Measurements from ENCODE around the gene APOC4. TPM values are rescaled to one million over a fixed set of nuclear protein-coding genes. Genes with fewer than 3 reads are reported as not detected.
"Not testable (repeated sequence)": the region's sequence is repeated elsewhere in the genome, so short reads cannot be mapped to it uniquely, and the experiment has no call there.

The APOC4 gene, protein sequence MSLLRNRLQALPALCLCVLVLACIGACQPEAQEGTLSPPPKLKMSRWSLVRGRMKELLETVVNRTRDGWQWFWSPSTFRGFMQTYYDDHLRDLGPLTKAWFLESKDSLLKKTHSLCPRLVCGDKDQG
- polyA plus RNA-seq (ENCODE audit: insufficient read length in 4 of 4): under 1 TPM in 1 of 4 donors, not detected in 3; 0.51 TPM

DNA sequence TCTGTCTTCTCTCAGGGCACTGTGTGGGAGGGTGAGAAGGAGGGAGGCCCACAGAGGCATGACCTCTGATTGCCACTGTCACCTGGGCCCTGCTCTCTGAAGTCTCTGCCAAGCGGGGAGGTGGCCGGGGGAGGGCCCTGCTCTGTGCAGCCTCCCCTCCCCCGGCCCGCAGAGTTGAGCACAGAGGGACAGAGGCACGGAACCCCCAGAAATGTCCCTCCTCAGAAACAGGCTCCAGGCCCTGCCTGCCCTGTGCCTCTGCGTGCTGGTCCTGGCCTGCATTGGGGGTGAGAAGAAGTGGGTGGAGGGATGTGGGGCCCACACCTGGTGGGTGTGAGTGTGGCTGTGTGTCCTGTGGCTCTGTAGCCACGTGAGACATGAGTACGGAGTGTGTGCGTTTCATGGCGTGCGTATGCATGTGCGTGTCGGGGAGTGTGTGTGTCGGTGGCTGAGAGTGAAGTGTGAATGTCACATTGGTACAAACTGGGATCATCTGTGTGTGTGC is at the start of gene APOC4:
Gene APOC4, plus strand, starts transcription at position 171 of the 505 bp plus-strand sequence. Its CDS starts 41 bp downstream, at position 212.
- DNase-seq (ENCODE audit: low read depth in 4 of 4, low spot score in 2 of 4): no peak

DNA sequence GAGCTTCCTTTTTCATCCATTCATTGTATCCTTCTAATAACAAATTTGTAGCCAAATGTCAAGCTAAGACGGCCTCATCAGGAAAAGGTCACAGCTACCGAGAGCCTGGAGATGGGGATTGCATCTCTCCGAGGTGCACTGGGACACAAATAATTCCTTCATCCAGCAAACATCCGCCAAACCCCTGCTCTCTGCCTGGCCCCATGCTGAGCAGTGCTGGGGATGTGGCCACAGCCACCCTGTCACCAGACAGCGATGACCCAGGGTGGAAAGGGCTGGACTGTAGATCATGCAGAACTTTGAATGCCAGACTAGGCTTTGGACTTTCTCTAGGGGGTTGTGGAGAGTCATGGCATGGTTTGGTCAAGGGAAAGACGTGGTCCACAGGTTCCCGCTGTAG is 49.1 kb upstream of the APOC4 start:
- no peak for DNase-seq (ENCODE audit: low read depth in 4 of 4, low spot score in 2 of 4)

DNA sequence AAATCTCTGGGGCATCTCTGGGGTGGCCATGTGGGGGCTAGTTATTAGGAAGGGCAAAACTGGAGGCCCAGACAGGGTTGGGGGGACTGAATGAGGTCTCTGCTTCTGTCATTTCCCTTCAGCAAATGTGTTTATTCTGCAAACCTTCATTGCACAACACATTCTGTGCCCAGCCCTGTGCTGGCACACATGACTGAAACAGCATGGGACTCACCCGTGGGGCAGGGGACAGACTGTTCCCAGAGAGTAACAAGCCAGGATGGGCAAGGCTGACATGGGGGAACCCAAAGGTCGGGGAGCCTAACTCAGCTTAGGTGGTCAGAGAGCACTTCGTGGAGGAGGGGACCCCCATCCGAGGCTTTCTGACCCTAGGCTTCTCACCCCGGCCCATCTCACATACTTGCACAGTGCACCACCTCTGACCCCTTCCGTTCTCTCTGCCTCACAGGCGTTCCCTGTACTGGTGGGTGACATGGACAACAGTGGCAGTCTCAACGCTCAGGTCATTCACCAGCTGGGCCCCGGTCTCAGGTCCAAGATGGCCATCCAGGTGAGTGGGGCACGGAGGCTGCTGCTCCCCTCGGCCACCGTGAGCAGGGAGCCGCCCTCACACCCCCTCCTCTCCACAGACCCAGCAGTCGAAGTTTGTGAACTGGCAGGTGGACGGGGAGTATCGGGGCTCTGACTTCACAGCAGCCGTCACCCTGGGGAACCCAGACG is 48.5 kb upstream of the APOC4 start:
- no peak for DNase-seq (ENCODE audit: low read depth in 4 of 4, low spot score in 2 of 4)

DNA sequence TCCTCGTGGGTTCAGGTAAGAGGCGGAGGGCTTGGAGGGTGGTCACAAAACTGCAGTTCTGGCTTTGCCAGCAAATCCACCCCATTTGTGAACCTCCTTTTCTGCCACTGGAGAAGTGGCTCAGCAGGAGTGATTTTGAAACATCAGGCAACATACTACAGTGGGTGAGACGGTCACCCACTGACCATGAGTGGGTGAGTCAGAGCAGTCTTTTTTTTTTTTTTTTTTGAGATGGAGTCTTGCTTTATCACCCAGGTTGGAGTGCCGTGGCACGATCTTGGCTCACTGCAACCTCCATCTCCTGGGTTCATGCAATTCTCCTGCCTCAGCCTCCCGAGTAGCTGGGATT is 48.0 kb upstream of the APOC4 start:
- no peak for DNase-seq (ENCODE audit: low read depth in 4 of 4, low spot score in 2 of 4)

DNA sequence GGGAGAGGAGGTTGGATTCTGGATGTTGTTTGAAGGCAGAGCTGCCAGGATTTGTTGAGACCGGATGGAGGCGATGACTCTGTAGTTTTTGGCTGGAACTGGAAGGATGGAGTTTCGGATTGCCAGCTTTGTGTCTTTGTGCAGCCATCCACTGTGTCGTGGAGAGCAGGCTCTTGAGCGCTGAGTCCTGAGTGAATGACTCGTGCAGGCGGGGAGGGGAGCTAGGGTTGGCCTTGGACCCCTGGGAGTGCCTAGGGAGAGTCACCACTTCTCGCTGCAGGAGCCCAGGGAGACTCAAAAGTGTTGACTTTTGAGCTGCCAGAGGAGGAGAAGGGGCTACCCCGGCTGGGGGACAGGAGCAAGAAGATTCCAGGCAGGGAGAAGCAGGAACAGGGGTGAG is 47.1 kb upstream of the APOC4 start:
- DNase-seq (ENCODE audit: low read depth in 4 of 4, low spot score in 2 of 4): no peak

DNA sequence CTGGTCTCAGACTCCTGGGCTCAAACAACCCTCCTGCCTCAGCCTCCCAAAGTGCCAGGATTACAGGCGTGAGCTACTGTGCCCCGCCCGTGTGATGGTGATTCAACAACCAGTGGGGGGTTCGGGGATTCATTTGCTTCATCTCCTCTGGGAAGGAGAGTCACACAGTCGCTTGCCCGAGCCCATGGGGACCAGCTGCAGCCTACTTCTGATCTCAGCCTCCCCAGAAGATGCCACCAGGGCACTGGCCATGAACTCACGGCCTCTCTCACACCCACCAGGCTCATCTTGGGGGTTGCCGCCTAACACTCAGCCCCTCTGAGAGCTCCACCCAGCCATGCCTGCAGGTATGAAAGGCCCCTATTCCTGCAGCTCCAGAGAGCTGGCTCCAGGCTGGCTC is 44.2 kb upstream of the APOC4 start:
- DNase-seq (ENCODE audit: low read depth in 4 of 4, low spot score in 2 of 4): no peak

DNA sequence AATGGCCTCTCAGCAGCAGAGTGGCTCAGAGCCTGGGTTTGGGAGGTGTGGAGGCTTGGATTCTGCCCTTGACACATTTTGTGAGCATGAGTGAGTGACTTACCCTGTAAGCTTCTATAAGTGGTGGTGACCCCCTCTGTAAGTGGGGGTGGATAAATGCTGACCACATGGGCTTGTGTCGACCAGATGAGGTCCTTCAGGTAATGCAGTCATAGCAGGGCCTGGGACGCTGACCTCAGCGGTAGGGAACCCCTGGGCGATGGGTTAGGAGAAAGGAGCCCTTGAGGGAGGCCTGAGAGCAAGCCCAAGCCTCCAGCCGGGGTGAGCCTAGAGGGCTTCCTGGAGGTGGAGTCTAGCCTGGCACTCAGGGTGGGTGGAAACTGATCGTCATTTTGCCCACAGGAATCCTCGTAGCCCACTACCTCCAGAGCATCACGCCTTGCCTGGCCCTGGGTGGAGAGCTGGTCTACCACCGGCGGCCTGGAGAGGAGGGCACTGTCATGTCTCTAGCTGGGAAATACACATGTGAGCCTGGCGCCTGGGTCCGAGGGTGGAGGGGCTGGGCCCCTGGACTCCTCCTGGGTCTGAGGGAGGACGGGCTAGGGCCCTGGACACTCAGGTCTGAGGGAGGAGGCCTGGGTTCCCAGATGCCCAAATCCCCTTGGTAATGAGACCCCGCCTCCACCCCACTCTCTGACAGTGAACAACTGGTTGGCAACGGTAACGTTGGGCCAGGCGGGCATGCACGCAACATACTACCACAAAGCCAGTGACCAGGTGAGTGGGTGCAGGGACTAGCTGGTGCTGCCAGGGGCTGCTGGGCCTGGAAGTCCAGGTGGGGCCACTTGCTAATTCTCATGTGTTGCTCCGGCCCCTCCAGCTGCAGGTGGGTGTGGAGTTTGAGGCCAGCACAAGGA is 41.5 kb upstream of the APOC4 start:
- no peak for DNase-seq (ENCODE audit: low read depth in 4 of 4, low spot score in 2 of 4)

DNA sequence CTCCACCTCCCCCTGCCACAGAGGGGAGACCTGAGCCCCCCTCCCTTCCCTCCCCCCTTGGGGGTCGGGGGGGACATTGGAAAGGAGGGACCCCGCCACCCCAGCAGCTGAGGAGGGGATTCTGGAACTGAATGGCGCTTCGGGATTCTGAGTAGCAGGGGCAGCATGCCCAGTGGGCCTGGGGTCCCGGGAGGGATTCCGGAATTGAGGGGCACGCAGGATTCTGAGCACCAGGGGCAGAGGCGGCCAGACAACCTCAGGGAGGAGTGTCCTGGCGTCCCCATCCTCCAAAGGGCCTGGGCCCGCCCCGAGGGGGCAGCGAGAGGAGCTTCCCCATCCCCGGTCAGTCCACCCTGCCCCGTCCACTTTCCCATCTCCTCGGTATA is 38.8 kb upstream of the APOC4 start:
- no peak for DNase-seq (ENCODE audit: low read depth in 4 of 4, low spot score in 2 of 4)

DNA sequence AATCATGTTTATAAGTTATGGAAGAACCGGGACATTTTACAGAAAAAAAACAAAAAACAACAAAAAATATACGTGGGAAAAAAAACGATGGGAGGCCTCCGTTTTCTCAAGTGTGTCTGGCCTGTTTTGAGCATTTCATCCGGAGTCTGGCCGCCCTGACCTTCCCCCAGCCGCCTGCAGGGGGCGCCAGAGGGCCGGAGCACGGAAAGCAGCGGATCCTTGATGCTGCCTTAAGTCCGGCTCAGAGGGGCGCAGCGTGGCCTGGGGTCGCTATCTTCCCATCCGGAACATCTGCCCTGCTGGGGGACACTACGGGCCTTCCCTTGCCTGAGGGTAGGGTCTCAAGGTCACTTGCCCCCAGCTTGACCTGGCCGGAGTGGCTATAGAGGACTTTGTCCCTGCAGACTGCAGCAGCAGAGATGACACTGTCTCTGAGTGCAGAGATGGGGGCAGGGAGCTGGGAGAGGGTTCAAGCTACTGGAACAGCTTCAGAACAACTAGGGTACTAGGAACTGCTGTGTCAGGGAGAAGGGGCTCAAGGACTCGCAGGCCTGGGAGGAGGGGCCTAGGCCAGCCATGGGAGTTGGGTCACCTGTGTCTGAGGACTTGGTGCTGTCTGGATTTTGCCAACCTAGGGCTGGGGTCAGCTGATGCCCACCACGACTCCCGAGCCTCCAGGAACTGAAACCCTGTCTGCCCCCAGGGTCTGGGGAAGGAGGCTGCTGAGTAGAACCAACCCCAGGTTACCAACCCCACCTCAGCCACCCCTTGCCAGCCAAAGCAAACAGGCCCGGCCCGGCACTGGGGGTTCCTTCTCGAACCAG is 38.2 kb upstream of the APOC4 start:
- DNase-seq (ENCODE audit: low read depth in 4 of 4, low spot score in 2 of 4): no peak

DNA sequence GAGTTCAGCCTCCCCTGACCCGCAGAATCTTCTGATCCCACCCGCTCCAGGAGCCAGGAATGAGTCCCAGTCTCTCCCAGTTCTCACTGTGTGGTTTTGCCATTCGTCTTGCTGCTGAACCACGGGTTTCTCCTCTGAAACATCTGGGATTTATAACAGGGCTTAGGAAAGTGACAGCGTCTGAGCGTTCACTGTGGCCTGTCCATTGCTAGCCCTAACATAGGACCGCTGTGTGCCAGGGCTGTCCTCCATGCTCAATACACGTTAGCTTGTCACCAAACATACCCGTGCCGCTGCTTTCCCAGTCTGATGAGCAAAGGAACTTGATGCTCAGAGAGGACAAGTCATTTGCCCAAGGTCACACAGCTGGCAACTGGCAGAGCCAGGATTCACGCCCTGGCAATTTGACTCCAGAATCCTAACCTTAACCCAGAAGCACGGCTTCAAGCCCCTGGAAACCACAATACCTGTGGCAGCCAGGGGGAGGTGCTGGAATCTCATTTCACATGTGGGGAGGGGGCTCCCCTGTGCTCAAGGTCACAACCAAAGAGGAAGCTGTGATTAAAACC is 37.5 kb upstream of the APOC4 start:
- no peak for DNase-seq (ENCODE audit: low read depth in 4 of 4, low spot score in 2 of 4)

DNA sequence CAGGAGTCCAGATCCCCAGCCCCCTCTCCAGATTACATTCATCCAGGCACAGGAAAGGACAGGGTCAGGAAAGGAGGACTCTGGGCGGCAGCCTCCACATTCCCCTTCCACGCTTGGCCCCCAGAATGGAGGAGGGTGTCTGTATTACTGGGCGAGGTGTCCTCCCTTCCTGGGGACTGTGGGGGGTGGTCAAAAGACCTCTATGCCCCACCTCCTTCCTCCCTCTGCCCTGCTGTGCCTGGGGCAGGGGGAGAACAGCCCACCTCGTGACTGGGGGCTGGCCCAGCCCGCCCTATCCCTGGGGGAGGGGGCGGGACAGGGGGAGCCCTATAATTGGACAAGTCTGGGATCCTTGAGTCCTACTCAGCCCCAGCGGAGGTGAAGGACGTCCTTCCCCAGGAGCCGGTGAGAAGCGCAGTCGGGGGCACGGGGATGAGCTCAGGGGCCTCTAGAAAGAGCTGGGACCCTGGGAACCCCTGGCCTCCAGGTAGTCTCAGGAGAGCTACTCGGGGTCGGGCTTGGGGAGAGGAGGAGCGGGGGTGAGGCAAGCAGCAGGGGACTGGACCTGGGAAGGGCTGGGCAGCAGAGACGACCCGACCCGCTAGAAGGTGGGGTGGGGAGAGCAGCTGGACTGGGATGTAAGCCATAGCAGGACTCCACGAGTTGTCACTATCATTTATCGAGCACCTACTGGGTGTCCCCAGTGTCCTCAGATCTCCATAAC is 36.4 kb upstream of the APOC4 start, which contains the start of gene APOE:
Gene APOE, plus strand, starts transcription at position 360 of the 724 bp plus-strand sequence. CDS start 829 bp downstream, outside the sequence.
- DNase-seq (ENCODE audit: low read depth in 4 of 4, low spot score in 2 of 4): no peak

DNA sequence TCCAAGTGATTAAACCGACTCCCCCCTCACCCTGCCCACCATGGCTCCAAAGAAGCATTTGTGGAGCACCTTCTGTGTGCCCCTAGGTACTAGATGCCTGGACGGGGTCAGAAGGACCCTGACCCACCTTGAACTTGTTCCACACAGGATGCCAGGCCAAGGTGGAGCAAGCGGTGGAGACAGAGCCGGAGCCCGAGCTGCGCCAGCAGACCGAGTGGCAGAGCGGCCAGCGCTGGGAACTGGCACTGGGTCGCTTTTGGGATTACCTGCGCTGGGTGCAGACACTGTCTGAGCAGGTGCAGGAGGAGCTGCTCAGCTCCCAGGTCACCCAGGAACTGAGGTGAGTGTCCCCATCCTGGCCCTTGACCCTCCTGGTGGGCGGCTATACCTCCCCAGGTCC is 34.4 kb upstream of the APOC4 start:
- DNase-seq (ENCODE audit: low read depth in 4 of 4, low spot score in 2 of 4): no peak

DNA sequence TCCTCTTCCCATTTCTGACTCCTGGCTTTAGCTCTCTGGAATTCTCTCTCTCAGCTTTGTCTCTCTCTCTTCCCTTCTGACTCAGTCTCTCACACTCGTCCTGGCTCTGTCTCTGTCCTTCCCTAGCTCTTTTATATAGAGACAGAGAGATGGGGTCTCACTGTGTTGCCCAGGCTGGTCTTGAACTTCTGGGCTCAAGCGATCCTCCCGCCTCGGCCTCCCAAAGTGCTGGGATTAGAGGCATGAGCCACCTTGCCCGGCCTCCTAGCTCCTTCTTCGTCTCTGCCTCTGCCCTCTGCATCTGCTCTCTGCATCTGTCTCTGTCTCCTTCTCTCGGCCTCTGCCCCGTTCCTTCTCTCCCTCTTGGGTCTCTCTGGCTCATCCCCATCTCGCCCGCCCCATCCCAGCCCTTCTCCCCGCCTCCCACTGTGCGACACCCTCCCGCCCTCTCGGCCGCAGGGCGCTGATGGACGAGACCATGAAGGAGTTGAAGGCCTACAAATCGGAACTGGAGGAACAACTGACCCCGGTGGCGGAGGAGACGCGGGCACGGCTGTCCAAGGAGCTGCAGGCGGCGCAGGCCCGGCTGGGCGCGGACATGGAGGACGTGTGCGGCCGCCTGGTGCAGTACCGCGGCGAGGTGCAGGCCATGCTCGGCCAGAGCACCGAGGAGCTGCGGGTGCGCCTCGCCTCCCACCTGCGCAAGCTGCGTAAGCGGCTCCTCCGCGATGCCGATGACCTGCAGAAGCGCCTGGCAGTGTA is 33.8 kb upstream of the APOC4 start:
- DNase-seq (ENCODE audit: low read depth in 4 of 4, low spot score in 2 of 4): no peak

DNA sequence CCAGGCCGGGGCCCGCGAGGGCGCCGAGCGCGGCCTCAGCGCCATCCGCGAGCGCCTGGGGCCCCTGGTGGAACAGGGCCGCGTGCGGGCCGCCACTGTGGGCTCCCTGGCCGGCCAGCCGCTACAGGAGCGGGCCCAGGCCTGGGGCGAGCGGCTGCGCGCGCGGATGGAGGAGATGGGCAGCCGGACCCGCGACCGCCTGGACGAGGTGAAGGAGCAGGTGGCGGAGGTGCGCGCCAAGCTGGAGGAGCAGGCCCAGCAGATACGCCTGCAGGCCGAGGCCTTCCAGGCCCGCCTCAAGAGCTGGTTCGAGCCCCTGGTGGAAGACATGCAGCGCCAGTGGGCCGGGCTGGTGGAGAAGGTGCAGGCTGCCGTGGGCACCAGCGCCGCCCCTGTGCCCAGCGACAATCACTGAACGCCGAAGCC is 33.2 kb upstream of the APOC4 start:
- DNase-seq (ENCODE audit: low read depth in 4 of 4, low spot score in 2 of 4): no peak

DNA sequence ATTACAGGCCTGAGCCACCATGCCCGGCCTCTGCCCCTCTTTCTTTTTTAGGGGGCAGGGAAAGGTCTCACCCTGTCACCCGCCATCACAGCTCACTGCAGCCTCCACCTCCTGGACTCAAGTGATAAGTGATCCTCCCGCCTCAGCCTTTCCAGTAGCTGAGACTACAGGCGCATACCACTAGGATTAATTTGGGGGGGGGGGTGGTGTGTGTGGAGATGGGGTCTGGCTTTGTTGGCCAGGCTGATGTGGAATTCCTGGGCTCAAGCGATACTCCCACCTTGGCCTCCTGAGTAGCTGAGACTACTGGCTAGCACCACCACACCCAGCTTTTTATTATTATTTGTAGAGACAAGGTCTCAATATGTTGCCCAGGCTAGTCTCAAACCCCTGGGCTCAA is 32.3 kb upstream of the APOC4 start:
- DNase-seq (ENCODE audit: low read depth in 4 of 4, low spot score in 2 of 4): no peak

DNA sequence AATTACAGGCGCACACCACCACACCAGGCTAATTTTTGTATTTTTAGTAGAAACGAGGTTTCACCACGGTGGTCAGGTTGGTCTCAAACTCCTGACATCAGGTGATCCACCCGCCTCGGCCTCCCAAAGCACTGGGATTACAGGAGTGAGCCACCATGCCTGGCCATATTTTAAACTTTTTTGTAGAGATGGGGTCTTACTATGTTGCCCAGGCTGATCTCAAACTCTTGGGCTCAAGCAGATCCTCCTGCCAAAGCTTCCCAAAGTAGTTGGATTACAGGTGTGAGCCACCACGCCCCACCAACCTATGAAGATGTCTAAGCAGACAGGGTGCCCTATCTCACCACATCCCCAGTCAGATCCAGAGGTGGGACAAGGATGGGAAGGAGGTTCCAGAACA is 30.1 kb upstream of the APOC4 start:
- DNase-seq (ENCODE audit: low read depth in 4 of 4, low spot score in 2 of 4): not testable (repeated sequence)

DNA sequence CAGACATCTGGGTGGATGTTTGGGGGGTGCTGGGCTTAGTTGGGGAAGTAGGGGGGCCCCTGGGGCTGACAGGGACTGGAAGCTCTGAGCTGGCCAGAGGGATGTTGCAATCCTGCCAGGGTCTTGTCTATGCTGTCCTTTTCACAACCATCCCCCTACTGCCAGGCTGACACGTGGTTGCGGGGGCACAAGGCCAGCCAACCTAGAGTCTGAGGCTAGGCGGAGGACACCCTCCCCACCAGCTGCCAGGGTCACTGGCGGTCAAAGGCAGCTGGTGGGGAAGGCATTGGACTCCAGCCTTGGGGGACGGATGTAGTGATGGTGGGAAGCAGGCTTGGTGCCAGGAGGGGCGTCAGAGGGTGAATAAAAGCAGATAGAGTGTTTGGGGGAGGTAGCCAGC is 29.2 kb upstream of the APOC4 start:
- DNase-seq (ENCODE audit: low read depth in 4 of 4, low spot score in 2 of 4): no peak

DNA sequence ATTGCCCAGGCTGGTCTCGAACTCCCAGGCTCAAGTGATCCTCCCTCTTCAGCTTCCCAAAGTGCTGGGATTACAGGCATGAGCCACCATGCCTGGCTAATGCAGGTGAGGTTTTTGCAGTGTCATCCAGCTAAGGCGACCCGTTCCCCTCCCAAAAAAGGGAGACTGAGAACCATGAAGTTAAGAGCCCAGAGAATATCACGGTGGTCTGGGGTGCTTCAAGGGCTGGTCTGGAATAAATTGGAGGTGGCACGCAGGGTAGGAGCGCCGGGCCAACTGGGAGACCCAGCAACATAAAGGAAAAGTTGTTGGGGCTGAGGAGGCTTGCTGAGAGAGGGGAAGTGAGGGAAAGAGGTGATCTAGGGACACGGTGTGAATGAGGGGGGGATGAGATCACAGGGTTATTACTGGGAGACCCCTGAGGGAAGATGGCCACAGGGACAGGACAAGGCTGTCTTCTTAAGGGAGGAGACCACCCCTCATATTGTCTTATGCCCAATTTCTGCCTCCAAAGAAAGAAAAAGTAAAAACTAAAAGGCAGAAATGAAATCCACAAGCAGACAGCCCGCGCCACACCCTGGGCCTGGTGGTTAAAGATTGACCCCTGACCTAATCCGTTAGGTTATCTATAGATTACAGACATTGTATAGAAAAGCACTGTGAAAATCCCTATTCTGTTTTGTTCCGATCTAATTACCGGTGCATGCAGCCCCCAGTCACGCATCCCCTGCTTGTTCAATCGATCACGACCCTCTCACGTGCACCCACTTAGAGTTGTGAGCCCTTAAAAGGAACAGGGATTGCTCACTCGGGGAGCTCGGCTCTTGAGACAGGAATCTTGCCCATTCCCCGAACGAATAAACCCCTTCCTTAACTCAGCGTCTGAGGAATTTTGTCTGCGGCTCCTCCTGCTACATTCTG is 28.3 kb upstream of the APOC4 start:
- DNase-seq (ENCODE audit: low read depth in 4 of 4, low spot score in 2 of 4): not testable (repeated sequence)

Data from left renal cortex interstitium (tissue), 4 donors.